Hematopoietic multipotent progenitor cell treated with erythropoietin and hydrocortisone succinate and interleukin-3 and kit ligand, for 4 days (in vitro differentiated cells): ENCODE measurements around the gene ZNF396.

Source experiments
- DNase-seq: peaks from one replicate; pipeline ENCODE4 v3.0.0-alpha.2; 2015

ZNF396 gene

GRCh38 chr18:35376742-35377695 lies at the start of gene ZNF396:
ZNF396 (minus strand) TSS chr18:35377337; CDS start chr18:35374292, 3,045 bp downstream.
- peak; percentile 85 for DNase-seq

GRCh38 chr18:35426786-35427185 lies 49.6 kb upstream of the ZNF396 start:
- DNase-seq = no peak

GRCh38 chr18:35424356-35424755 lies 47.2 kb upstream of the ZNF396 start:
- no peak for DNase-seq

- no peak for DNase-seq
Measured at GRCh38 chr18:35422237-35422636, 45.1 kb upstream of the ZNF396 start.

GRCh38 chr18:35418610-35419009 lies 41.5 kb upstream of the ZNF396 start:
- no peak for DNase-seq

- no peak for DNase-seq
Measured at GRCh38 chr18:35417223-35417622, 40.1 kb upstream of the ZNF396 start.

GRCh38 chr18:35415511-35416073 lies 38.5 kb upstream of the ZNF396 start:
- DNase-seq = peak; percentile 43

GRCh38 chr18:35413163-35413511 lies 36.0 kb upstream of the ZNF396 start:
- no peak for DNase-seq

GRCh38 chr18:35411625-35412351 lies 34.7 kb upstream of the ZNF396 start:
- no peak for DNase-seq

- DNase-seq = no peak
Measured at GRCh38 chr18:35410561-35410960, 33.4 kb upstream of the ZNF396 start.

GRCh38 chr18:35409911-35410310 lies 32.8 kb upstream of the ZNF396 start:
- peak; percentile 74 for DNase-seq

- no peak for DNase-seq
Measured at GRCh38 chr18:35408843-35409261, 31.7 kb upstream of the ZNF396 start.

GRCh38 chr18:35407871-35408481 lies 30.8 kb upstream of the ZNF396 start:
- DNase-seq = peak; percentile 94

- peak; percentile 69 for DNase-seq
Measured at GRCh38 chr18:35406666-35407065, 29.5 kb upstream of the ZNF396 start.

GRCh38 chr18:35397976-35398375 lies 20.8 kb upstream of the ZNF396 start:
- no peak for DNase-seq

- no peak for DNase-seq
Measured at GRCh38 chr18:35393716-35394115, 16.6 kb upstream of the ZNF396 start.

GRCh38 chr18:35392375-35392774 lies 15.2 kb upstream of the ZNF396 start:
- no peak for DNase-seq

GRCh38 chr18:35390951-35391700 lies 14.0 kb upstream of the ZNF396 start:
- no peak for DNase-seq

GRCh38 chr18:35389095-35389618 lies 12.0 kb upstream of the ZNF396 start:
- no peak for DNase-seq

- DNase-seq = peak; percentile 44
Measured at GRCh38 chr18:35387152-35387571, 10.0 kb upstream of the ZNF396 start.

GRCh38 chr18:35386600-35387100 lies 9.5 kb upstream of the ZNF396 start:
- DNase-seq = peak; percentile 93

GRCh38 chr18:35383136-35383535 lies 6.0 kb upstream of the ZNF396 start:
- DNase-seq = no peak
